K562 (cell line): ENCODE measurements around the gene POLN. TPM values are rescaled to one million over a fixed set of nuclear protein-coding genes. Genes with fewer than 3 reads are reported as not detected.
A peak's percentile ranks its signal among the peaks of the same experiment; 100 is the strongest.

Experiments used
- ETS2 ChIP-seq: IDR thresholded peaks from 2 replicates; pipeline ENCODE4 v1.6.1; 2016; ENCODE audit warnings: borderline replicate concordance, missing genetic modification characterization, mild to moderate bottlenecking, moderate library complexity, missing compliant biosample characterization; ENCODE audit not compliant: poor library complexity, severe bottlenecking
- HMGN3 ChIP-seq: IDR thresholded peaks from 2 replicates; pipeline ENCODE4 v1.6.1; 2011; ENCODE audit warnings: borderline replicate concordance, low read depth, mild to moderate bottlenecking, mixed read lengths, low read length; ENCODE audit not compliant: insufficient read length; ENCODE audit errors: extremely low read depth
- KDM5B ChIP-seq: fragments of 200-600 bp; sonication (generic); IDR thresholded peaks from 2 replicates; pipeline ENCODE4 v1.6.1; 2012; ENCODE audit warnings: low read depth, mild to moderate bottlenecking, moderate library complexity, low read length, control low read depth, inconsistent platforms; ENCODE audit not compliant: insufficient replicate concordance
- POLR2B ChIP-seq: fragments of 450-650 bp; IDR thresholded peaks from 2 replicates; pipeline ENCODE4 v1.6.1; 2018; ENCODE audit warnings: low read depth; ENCODE audit not compliant: partially characterized antibody
- SMAD1 ChIP-seq: fragments of 150-350 bp; IDR thresholded peaks from 2 replicates; pipeline ENCODE4 v1.6.1; 2014; ENCODE audit warnings: low read length, low read depth; ENCODE audit not compliant: partially characterized antibody
- SPI1 ChIP-seq: IDR thresholded peaks from 2 replicates; pipeline ENCODE4 v1.6.1; 2011; ENCODE audit warnings: low read depth, low read length, control low read depth, borderline replicate concordance
- SRSF1 ChIP-seq: fragments of 200-400 bp; formaldehyde crosslinking; IDR thresholded peaks from 2 replicates; pipeline ENCODE4 v1.6.1; 2017; ENCODE audit warnings: mild to moderate bottlenecking, low read depth, low read length, moderate library complexity
- STAG1 ChIP-seq: sonication (generic); formaldehyde crosslinking; IDR thresholded peaks from 2 replicates; pipeline ENCODE4 v1.5.0; 2020; ENCODE audit warnings: missing genetic modification reagents, borderline replicate concordance
- ZNF12 ChIP-seq: sonication (generic); formaldehyde crosslinking; IDR thresholded peaks from 2 replicates; pipeline ENCODE4 v1.4.0; 2020; ENCODE audit warnings: mild to moderate bottlenecking, missing genetic modification reagents
- ZNF143 ChIP-seq: sonication (generic); formaldehyde crosslinking; IDR thresholded peaks from 2 replicates; pipeline ENCODE4 v1.9.0; 2022; ENCODE audit warnings: mild to moderate bottlenecking, missing genetic modification reagents
- ZNF3 ChIP-seq: fragments of 250-450 bp; sonication (Bioruptor Pico); IDR thresholded peaks from 2 replicates; pipeline ENCODE4 v1.5.0; 2021; ENCODE audit warnings: mild to moderate bottlenecking, moderate library complexity
- ZSCAN29 ChIP-seq: fragments of 450-650 bp; IDR thresholded peaks from 2 replicates; pipeline ENCODE4 v1.6.1; 2017
- polyA plus RNA-seq, 8 experiments: library from polyadenylated mRNA; depleted of rRNA in 4 of 8; stranded (reverse) in 5 of 8; unstranded in 3 of 8; fragments of >200 nt; fragmentation: Nextera tagmentation in 2 of 8; fragmentation: Illumina TruSeq in 1 of 8; extraction: Ambion mirVana in 2 of 8; extraction: Trizol in 1 of 8; gene quantifications; 2 replicates each; pipeline versions ENCODE4 v1.2.1 to v1.2.3, GENCODE V29; 2011 to 2014; ENCODE audit warnings: inconsistent platforms in 1 of 8, missing spikeins in 1 of 8
- total RNA-seq, 7 experiments: library from RNA; depleted of rRNA in 6 of 7; stranded (reverse); fragments of >200 nt in 6 of 7; fragmentation: Illumina TruSeq in 2 of 7; extraction: Trizol in 2 of 7; gene quantifications; 2 replicates each; pipeline versions ENCODE4 v1.2.1 to v1.2.3, GENCODE V29; 2011 to 2021; ENCODE audit warnings: low replicate concordance in 1 of 7
- TF ChIP-seq, protein P1 (sequence below), 2 experiments: fragments of 450-650 bp; formaldehyde crosslinking in 1 of 2; IDR thresholded peaks; 2 replicates each; pipeline versions ENCODE4 v1.4.0 to v1.6.1; 2014 to 2020; ENCODE audit warnings: mild to moderate bottlenecking in 2 of 2, borderline replicate concordance in 1 of 2, low read depth in 1 of 2
- TF ChIP-seq, protein P2 (sequence below): sonication (generic); formaldehyde crosslinking; IDR thresholded peaks from 2 replicates; pipeline ENCODE4 v1.4.0; 2020; ENCODE audit warnings: mild to moderate bottlenecking, missing genetic modification reagents
- TF ChIP-seq, protein P3 (sequence below): IDR thresholded peaks from 2 replicates; pipeline ENCODE4 v1.6.1; 2014; ENCODE audit warnings: antibody characterized with exemption

POLN gene
- total and polyA plus RNA-seq, 9 of the 15 experiments (the other 6 are each of a cell fraction or from before 2014, with no cell fraction given), result 0.08 to 0.91 (median 0.32) TPM

DNA sequence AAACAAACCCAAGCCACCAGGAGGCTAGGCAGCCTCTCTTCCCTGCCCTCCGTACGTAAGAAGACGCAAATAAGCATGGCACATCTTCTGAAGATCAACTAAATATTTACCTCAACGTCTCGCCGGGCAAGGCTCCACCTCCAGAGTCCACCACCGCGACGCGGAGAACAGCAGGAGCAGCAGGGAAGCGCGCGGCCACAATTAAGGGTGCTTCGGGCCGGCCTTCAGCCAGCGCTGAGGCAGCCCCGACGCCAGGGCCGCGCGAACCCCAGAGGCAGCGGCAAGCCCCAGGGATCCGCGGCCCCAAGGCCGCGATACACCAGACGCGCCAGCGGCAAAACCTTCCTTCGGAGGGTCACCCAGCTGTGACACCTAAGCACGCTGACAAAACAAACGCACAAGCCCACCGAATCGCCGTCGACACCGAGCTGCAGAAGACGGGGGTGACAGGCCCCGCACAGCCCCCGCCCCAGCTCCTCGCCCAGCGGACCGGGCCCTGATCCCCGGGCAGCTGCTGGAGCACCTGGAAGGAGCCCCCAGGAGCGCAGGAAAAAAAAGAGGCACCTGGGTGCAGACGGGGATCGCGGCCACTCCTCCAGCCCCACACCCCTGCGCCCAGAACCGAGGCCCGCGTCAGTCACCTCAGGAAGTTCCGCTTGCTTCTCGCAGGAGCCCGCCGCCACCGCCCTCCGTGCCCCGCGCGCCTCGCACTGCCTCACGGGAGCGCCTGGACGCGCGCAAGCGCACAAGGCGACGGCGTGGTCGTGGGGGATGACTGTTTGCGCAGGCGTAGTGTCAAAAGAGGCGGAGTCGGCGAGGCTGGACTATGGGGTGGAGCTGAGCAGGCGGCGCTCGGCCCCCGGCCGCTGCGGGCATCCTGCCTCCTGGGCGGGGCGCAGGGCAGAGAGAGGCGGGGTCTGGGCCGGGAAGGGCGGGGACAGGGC, at the start of gene POLN, which contains the start of gene HAUS3 (continued):
- TF ChIP-seq, protein P1, sequence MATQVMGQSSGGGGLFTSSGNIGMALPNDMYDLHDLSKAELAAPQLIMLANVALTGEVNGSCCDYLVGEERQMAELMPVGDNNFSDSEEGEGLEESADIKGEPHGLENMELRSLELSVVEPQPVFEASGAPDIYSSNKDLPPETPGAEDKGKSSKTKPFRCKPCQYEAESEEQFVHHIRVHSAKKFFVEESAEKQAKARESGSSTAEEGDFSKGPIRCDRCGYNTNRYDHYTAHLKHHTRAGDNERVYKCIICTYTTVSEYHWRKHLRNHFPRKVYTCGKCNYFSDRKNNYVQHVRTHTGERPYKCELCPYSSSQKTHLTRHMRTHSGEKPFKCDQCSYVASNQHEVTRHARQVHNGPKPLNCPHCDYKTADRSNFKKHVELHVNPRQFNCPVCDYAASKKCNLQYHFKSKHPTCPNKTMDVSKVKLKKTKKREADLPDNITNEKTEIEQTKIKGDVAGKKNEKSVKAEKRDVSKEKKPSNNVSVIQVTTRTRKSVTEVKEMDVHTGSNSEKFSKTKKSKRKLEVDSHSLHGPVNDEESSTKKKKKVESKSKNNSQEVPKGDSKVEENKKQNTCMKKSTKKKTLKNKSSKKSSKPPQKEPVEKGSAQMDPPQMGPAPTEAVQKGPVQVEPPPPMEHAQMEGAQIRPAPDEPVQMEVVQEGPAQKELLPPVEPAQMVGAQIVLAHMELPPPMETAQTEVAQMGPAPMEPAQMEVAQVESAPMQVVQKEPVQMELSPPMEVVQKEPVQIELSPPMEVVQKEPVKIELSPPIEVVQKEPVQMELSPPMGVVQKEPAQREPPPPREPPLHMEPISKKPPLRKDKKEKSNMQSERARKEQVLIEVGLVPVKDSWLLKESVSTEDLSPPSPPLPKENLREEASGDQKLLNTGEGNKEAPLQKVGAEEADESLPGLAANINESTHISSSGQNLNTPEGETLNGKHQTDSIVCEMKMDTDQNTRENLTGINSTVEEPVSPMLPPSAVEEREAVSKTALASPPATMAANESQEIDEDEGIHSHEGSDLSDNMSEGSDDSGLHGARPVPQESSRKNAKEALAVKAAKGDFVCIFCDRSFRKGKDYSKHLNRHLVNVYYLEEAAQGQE (IDR thresholded peaks at IDR 0.05; ENCODE audit: borderline replicate concordance), result no peak
- TF ChIP-seq, protein P1 (CRISPR knock-in tag; IDR thresholded peaks at IDR 0.05; ENCODE audit: low read depth), result no peak
- TF ChIP-seq, protein P2, sequence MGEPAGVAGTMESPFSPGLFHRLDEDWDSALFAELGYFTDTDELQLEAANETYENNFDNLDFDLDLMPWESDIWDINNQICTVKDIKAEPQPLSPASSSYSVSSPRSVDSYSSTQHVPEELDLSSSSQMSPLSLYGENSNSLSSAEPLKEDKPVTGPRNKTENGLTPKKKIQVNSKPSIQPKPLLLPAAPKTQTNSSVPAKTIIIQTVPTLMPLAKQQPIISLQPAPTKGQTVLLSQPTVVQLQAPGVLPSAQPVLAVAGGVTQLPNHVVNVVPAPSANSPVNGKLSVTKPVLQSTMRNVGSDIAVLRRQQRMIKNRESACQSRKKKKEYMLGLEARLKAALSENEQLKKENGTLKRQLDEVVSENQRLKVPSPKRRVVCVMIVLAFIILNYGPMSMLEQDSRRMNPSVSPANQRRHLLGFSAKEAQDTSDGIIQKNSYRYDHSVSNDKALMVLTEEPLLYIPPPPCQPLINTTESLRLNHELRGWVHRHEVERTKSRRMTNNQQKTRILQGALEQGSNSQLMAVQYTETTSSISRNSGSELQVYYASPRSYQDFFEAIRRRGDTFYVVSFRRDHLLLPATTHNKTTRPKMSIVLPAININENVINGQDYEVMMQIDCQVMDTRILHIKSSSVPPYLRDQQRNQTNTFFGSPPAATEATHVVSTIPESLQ (CRISPR knock-in tag), result no peak
- TF ChIP-seq, protein P3, sequence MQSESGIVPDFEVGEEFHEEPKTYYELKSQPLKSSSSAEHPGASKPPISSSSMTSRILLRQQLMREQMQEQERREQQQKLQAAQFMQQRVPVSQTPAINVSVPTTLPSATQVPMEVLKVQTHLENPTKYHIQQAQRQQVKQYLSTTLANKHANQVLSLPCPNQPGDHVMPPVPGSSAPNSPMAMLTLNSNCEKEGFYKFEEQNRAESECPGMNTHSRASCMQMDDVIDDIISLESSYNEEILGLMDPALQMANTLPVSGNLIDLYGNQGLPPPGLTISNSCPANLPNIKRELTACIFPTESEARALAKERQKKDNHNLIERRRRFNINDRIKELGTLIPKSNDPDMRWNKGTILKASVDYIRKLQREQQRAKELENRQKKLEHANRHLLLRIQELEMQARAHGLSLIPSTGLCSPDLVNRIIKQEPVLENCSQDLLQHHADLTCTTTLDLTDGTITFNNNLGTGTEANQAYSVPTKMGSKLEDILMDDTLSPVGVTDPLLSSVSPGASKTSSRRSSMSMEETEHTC, result no peak
- TF ChIP-seq POLR2B (peak; percentile 62), ZNF3 (CRISPR knock-in tag) (no peak), ETS2 (no peak), HMGN3 (peak; percentile 87), STAG1 (CRISPR knock-in tag) (no peak), SMAD1 (no peak), SPI1 (no peak), KDM5B (peak; percentile 62), ZNF12 (CRISPR knock-in tag) (peak; percentile 55; the same call in 1 of the 2 replicates), ZSCAN29 (no peak), SRSF1 (no peak), ZNF143 (CRISPR knock-in tag) (peak; percentile 82)
